GM04503 (cell line): ENCODE data around the gene KLHDC7B.

ENCODE experiments used
- DNase-seq: peaks from one replicate; pipeline ENCODE4 v3.0.0-alpha.2; 2012; ENCODE audit warnings: low read depth

KLHDC7B gene

GRCh38 chr22:50595189-50595588, 49.5 kb downstream of the KLHDC7B start:
- no peak for DNase-seq

- no peak for DNase-seq
Measured at GRCh38 chr22:50597097-50597496, 51.4 kb downstream of the KLHDC7B start.

GRCh38 chr22:50599816-50600455, 54.2 kb downstream of the KLHDC7B start:
- no peak for DNase-seq

GRCh38 chr22:50600538-50600937, 54.8 kb downstream of the KLHDC7B start, which contains the start of gene MAPK8IP2:
MAPK8IP2 (plus strand) TSS chr22:50600793; CDS start chr22:50600819, 26 bp downstream.
- no peak for DNase-seq
